GM23338 (cell line): ENCODE results near the gene RUNX3. TPM values are rescaled to one million over a fixed set of nuclear protein-coding genes. Genes with fewer than 3 reads are reported as not detected.

Experiments
- ATAC-seq: fragments of 200-7000 bp; cut with Tn5 transposase; 3 replicates; pipeline ENCODE4 v1.9.1; 2020
- DNase-seq: peaks from one replicate; pipeline ENCODE4 v3.0.0-alpha.2; 2015; ENCODE audit warnings: low spot score
- H2AFZ ChIP-seq: fragments of 200-600 bp; sonication (generic); 2 replicates; pipeline ENCODE4 v1.8.0; 2016; ENCODE audit warnings: antibody characterized with exemption, mild to moderate bottlenecking, moderate library complexity
- H3F3A ChIP-seq: fragments of 200-600 bp; sonication (generic); replicated peaks from 2 replicates; pipeline ENCODE4 v1.8.0; 2017; ENCODE audit warnings: antibody characterized with exemption, mixed run types, low read depth
- H3K27ac ChIP-seq: fragments of 200-600 bp; sonication (generic); 2 replicates; pipeline ENCODE4 v1.6.1; 2016; ENCODE audit warnings: low read depth
- H3K27me3 ChIP-seq: fragments of 200-600 bp; sonication (generic); 2 replicates; pipeline ENCODE4 v1.8.0; 2016; ENCODE audit warnings: mild to moderate bottlenecking, mixed run types, moderate library complexity; ENCODE audit not compliant: insufficient read depth
- H3K36me3 ChIP-seq: fragments of 200-600 bp; sonication (generic); 2 replicates; pipeline ENCODE4 v1.8.0; 2016; ENCODE audit warnings: mild to moderate bottlenecking; ENCODE audit not compliant: insufficient read depth
- H3K4me1 ChIP-seq: fragments of 200-600 bp; sonication (generic); 2 replicates; pipeline ENCODE4 v1.8.0; 2016; ENCODE audit warnings: mild to moderate bottlenecking, moderate library complexity; ENCODE audit not compliant: insufficient read depth
- H3K4me2 ChIP-seq: fragments of 200-600 bp; sonication (generic); 2 replicates; pipeline ENCODE4 v1.7.1; 2017; ENCODE audit warnings: mixed run types
- H3K4me3 ChIP-seq: fragments of 200-600 bp; sonication (generic); 2 replicates; pipeline ENCODE4 v1.6.1; 2016; ENCODE audit warnings: mixed run types
- H3K79me2 ChIP-seq: fragments of 200-600 bp; sonication (generic); replicated peaks from 2 replicates; pipeline ENCODE4 v1.8.0; 2017; ENCODE audit warnings: mild to moderate bottlenecking; ENCODE audit not compliant: insufficient read depth
- H3K9me2 ChIP-seq: fragments of 200-600 bp; sonication (generic); 2 replicates; pipeline ENCODE4 v1.8.0; 2017; ENCODE audit not compliant: insufficient read depth
- H4K20me1 ChIP-seq: fragments of 200-600 bp; sonication (generic); replicated peaks from 2 replicates; pipeline ENCODE4 v1.8.0; 2017; ENCODE audit warnings: mild to moderate bottlenecking; ENCODE audit not compliant: insufficient read depth
- H3K27ac Mint-ChIP-seq: 2 replicates; pipeline ENCODE4 v1.8.0; 2020; ENCODE audit warnings: inconsistent platforms, mild to moderate bottlenecking, moderate library complexity, mixed read lengths
- H3K27me3 Mint-ChIP-seq: 3 replicates; pipeline ENCODE4 v1.8.0; 2022; ENCODE audit warnings: low read depth, mild to moderate bottlenecking, moderate library complexity, mixed read lengths, inconsistent platforms; ENCODE audit not compliant: insufficient read depth, poor library complexity
- H3K36me3 Mint-ChIP-seq: 3 replicates; pipeline ENCODE4 v1.8.0; 2021; ENCODE audit warnings: low read depth, mild to moderate bottlenecking, inconsistent platforms, moderate library complexity, mixed read lengths
- H3K4me1 Mint-ChIP-seq: 3 replicates; pipeline ENCODE4 v1.8.0; 2020; ENCODE audit warnings: mild to moderate bottlenecking, inconsistent platforms, mixed read lengths
- H3K4me3 Mint-ChIP-seq: 3 replicates; pipeline ENCODE4 v1.8.0; 2021; ENCODE audit warnings: moderate library complexity, mild to moderate bottlenecking, inconsistent platforms, mixed read lengths
- H3K9me3 Mint-ChIP-seq: 3 replicates; pipeline ENCODE4 v1.8.0; 2020; ENCODE audit warnings: moderate library complexity, mild to moderate bottlenecking, inconsistent platforms, mixed read lengths
- CTCF ChIP-seq, 2 experiments: fragments of 200-600 bp in 1 of 2; sonication (generic) in 1 of 2; conservative IDR thresholded peaks; 2 replicates each; pipeline versions ENCODE4 v1.5.1 to v1.6.1; 2016 to 2017; ENCODE audit warnings: antibody characterized with exemption in 2 of 2, low read depth in 2 of 2, mild to moderate bottlenecking in 2 of 2, moderate library complexity in 1 of 2
- EZH2 ChIP-seq: fragments of 200-600 bp; sonication (generic); IDR thresholded peaks from one replicate; pipeline ENCODE4 v1.8.0; 2017; ENCODE audit warnings: antibody characterized with exemption, mild to moderate bottlenecking, low read depth; ENCODE audit not compliant: unreplicated experiment
- JUNB ChIP-seq: IDR thresholded peaks from one replicate; pipeline ENCODE4 v1.6.1; 2016; ENCODE audit warnings: antibody characterized with exemption; ENCODE audit not compliant: unreplicated experiment
- REST ChIP-seq: IDR thresholded peaks from one replicate; pipeline ENCODE4 v1.6.1; 2018; ENCODE audit warnings: antibody characterized with exemption; ENCODE audit not compliant: unreplicated experiment
- STAT1 ChIP-seq: IDR thresholded peaks from one replicate; pipeline ENCODE4 v1.6.1; 2016; ENCODE audit warnings: antibody characterized with exemption; ENCODE audit not compliant: unreplicated experiment
- ZNF114 ChIP-seq: fragments of 250-450 bp; sonication (Bioruptor Pico); IDR thresholded peaks from 2 replicates; pipeline ENCODE4 v1.5.0; 2020; ENCODE audit warnings: mild to moderate bottlenecking, moderate library complexity
- ZNF462 ChIP-seq: fragments of 250-450 bp; sonication (Bioruptor Pico); IDR thresholded peaks from 2 replicates; pipeline ENCODE4 v1.5.0; 2020; ENCODE audit warnings: mild to moderate bottlenecking, moderate library complexity
- polyA plus RNA-seq: library from polyadenylated mRNA; unstranded; fragments of >200 nt; fragmentation: Nextera tagmentation; extraction: Ambion mirVana; gene quantifications from 2 replicates; pipeline ENCODE4 v1.2.1, GENCODE V29; 2016
- total RNA-seq: library from RNA; depleted of rRNA; stranded (reverse); fragments of >200 nt; shearing (Covaris generic); gene quantifications from 2 replicates; pipeline ENCODE4 v1.2.3, GENCODE V29; 2014

Gene RUNX3
- total and polyA plus RNA-seq, 2 experiments from 2014 or later, result 0.23 to 0.73 TPM

GRCh38 chr1:24856787-24857506, 73.1 kb downstream of the RUNX3 start:
- TF ChIP-seq CTCF (conservative IDR thresholded peaks at IDR 0.05; ENCODE audit: low read depth in 2 of 2) (no peak), EZH2 (no peak), JUNB (no peak), REST (no peak), ZNF114 (CRISPR knock-in tag) (no peak), ZNF462 (CRISPR knock-in tag) (no peak), STAT1 (no peak)
- no peaks in the 10 kb centered on the region; the same call in 2 of the 3 replicates for H3K4me1 Mint-ChIP-seq
- H3K36me3 Mint-ChIP-seq, result no peaks in the 10 kb centered on the region
- Histone ChIP-seq H2AFZ (no peak overlapping the region), H3K9me2 (no peaks in the 10 kb centered on the region), H3K4me3 (no peak overlapping the region), H3K79me2 (no peaks in the 10 kb centered on the region), H3K27me3 (no peaks in the 10 kb centered on the region), H4K20me1 (no peaks in the 10 kb centered on the region), H3K27ac (no peak overlapping the region), H3K36me3 (no peaks in the 10 kb centered on the region), H3F3A (no peaks in the 10 kb centered on the region), H3K4me2 (no peak overlapping the region), H3K4me1 (no peaks in the 10 kb centered on the region)
- no peak overlapping the region for H3K27ac Mint-ChIP-seq
- no peak overlapping the region for H3K4me3 Mint-ChIP-seq
- no peaks in the 10 kb centered on the region for H3K9me3 Mint-ChIP-seq
- DNase-seq (no peak), ATAC-seq (no peak)
- no peaks in the 10 kb centered on the region for H3K27me3 Mint-ChIP-seq
